Progenitor cell of endocrine pancreas (in vitro differentiated cells): ENCODE data around the gene APOA5. TPM values are rescaled to one million over a fixed set of nuclear protein-coding genes. Genes with fewer than 3 reads are reported as not detected.

Source experiments
- DNase-seq: peaks from one replicate; pipeline ENCODE4 v3.0.0; 2021; ENCODE audit warnings: low spot score; ENCODE audit not compliant: unreplicated experiment
- H3K27ac Mint-ChIP-seq: 2 replicates; pipeline ENCODE4 v1.8.0; 2021; ENCODE audit warnings: mild to moderate bottlenecking, moderate library complexity, mixed read lengths
- H3K27me3 Mint-ChIP-seq: 2 replicates; pipeline ENCODE4 v1.8.0; 2021; ENCODE audit warnings: mixed read lengths
- H3K36me3 Mint-ChIP-seq: 2 replicates; pipeline ENCODE4 v1.8.0; 2022; ENCODE audit warnings: mixed read lengths; ENCODE audit not compliant: insufficient read depth
- H3K4me1 Mint-ChIP-seq: 2 replicates; pipeline ENCODE4 v1.8.0; 2021; ENCODE audit warnings: low read depth, mixed read lengths
- H3K4me3 Mint-ChIP-seq: 2 replicates; pipeline ENCODE4 v1.8.0; 2021; ENCODE audit warnings: low read depth, mild to moderate bottlenecking, moderate library complexity, mixed read lengths
- H3K9me3 Mint-ChIP-seq: 2 replicates; pipeline ENCODE4 v1.8.0; 2021; ENCODE audit warnings: low read depth, mixed read lengths
- total RNA-seq: library from RNA; stranded (reverse); gene quantifications from 2 replicates; pipeline ENCODE4 v1.2.1, GENCODE V29; 2021
- TF ChIP-seq, protein P1 (sequence below): fragments of 200-600 bp; sonication (generic); IDR thresholded peaks from one replicate; pipeline ENCODE4 v1.5.0; 2021; ENCODE audit warnings: antibody characterized with exemption, mild to moderate bottlenecking; ENCODE audit not compliant: unreplicated experiment

Gene APOA5
- total RNA-seq, 1 donor from 2014 or later = not detected

DNA sequence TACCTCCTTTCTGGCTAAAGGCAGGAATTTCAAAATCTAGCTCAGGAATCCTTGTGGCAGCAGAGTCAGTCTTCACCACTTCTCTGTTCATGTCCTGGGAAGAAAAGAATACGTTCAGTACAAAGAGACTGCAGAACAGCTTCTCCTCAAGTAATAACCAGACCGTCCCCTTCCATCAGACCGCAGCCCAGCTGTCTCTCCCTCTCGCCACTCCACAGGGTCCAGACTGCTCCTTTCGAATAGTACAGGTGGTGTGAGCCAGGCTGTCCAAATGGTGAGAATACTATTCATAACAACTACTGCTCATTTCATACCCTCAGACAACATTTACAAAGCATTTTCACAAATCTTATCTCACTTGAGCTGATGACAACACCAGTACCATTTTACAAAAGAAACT is 4.7 kb downstream of the APOA5 start:
- TF ChIP-seq, protein P1, sequence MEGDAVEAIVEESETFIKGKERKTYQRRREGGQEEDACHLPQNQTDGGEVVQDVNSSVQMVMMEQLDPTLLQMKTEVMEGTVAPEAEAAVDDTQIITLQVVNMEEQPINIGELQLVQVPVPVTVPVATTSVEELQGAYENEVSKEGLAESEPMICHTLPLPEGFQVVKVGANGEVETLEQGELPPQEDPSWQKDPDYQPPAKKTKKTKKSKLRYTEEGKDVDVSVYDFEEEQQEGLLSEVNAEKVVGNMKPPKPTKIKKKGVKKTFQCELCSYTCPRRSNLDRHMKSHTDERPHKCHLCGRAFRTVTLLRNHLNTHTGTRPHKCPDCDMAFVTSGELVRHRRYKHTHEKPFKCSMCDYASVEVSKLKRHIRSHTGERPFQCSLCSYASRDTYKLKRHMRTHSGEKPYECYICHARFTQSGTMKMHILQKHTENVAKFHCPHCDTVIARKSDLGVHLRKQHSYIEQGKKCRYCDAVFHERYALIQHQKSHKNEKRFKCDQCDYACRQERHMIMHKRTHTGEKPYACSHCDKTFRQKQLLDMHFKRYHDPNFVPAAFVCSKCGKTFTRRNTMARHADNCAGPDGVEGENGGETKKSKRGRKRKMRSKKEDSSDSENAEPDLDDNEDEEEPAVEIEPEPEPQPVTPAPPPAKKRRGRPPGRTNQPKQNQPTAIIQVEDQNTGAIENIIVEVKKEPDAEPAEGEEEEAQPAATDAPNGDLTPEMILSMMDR = no peak
- no peak for DNase-seq
- Mint-ChIP-seq H3K4me3 (peak overlapping the region; percentile 98), H3K36me3 (peaks cover 24% of the 10 kb centered on the region), H3K27me3 (peaks cover 9% of the 10 kb centered on the region), H3K27ac (peak overlapping the region; percentile 79), H3K9me3 (no peaks in the 10 kb centered on the region), H3K4me1 (peaks cover 14% of the 10 kb centered on the region)

DNA sequence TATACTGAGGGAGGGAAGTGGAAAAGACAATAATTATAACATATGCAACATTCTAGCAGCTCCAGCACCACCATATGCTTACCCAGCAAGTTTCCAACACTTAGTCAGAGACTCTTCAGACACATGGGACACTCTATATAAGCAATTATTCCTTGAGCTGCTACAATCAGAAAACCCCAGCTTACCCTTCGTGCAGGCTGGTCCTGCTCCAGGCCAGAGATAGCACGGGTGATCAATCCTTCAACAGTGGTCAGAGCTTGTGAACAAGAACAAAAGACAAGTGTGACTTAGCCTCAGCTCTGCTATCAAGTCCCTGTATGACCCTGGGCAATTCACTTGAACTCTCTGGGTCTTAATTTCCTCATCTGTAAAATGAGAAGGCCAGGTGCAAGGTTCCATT is 5.4 kb downstream of the APOA5 start:
- peaks cover 14% of the 10 kb centered on the region for H3K4me1 Mint-ChIP-seq
- H3K27ac Mint-ChIP-seq = no peak overlapping the region

DNA sequence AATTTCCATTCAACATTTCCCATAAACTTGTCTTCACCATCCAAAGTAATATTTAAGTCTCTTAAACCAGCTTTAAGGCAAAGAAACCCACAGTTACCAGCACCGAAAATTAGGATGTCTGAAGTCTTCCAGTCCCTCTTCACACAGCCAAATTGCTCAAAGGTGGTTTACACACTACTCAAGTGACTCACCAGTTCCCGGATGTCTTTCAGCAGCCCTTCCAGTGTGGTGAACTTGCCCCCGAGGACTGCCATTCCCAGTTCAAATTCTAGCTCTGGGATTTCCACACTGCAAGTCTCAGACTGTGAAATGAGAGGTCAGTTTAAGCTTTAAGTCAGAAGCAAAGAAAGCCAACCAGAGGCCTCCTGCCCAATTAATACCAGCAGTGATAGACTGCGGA is 9.0 kb downstream of the APOA5 start:
- Mint-ChIP-seq H3K27ac (no peak overlapping the region), H3K9me3 (no peaks in the 10 kb centered on the region), H3K4me3 (no peak overlapping the region), H3K36me3 (peaks cover 47% of the 10 kb centered on the region), H3K27me3 (no peaks in the 10 kb centered on the region), H3K4me1 (peaks cover 12% of the 10 kb centered on the region)
- TF ChIP-seq, protein P1 = no peak
- no peak for DNase-seq

More for the DNA sequence above, 5.4 kb downstream of the APOA5 start:
- TF ChIP-seq, protein P1 = no peak
- DNase-seq = no peak
- peaks cover 9% of the 10 kb centered on the region for H3K27me3 Mint-ChIP-seq
- H3K4me3 Mint-ChIP-seq = peak overlapping the region; percentile 98
- H3K36me3 Mint-ChIP-seq = peaks cover 26% of the 10 kb centered on the region
- H3K9me3 Mint-ChIP-seq = no peaks in the 10 kb centered on the region

DNA sequence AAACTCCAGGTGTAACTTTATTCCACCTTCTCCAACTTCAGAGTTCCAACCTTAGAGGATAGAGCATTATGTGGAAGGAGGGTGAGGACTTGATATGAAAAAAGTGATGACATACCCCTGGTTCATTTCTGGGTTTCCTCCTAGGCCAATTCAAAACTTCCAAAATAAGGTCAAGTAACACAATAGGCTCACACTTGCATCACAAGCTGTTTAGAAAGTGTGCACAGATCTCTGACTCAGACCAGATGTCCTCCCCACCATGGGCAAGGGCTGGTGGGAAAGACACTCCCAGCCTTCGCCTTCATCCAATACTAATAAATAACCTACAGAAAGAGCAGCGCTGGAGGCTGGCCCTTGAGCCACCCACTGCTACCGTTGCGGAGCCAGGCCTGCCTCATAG is 13.1 kb downstream of the APOA5 start:
- Mint-ChIP-seq H3K4me1 (peaks cover 8% of the 10 kb centered on the region), H3K36me3 (peaks cover 40% of the 10 kb centered on the region), H3K9me3 (no peaks in the 10 kb centered on the region), H3K4me3 (no peak overlapping the region), H3K27ac (peak overlapping the region; percentile 16), H3K27me3 (no peaks in the 10 kb centered on the region)
- DNase-seq = no peak
- TF ChIP-seq, protein P1 = no peak

DNA sequence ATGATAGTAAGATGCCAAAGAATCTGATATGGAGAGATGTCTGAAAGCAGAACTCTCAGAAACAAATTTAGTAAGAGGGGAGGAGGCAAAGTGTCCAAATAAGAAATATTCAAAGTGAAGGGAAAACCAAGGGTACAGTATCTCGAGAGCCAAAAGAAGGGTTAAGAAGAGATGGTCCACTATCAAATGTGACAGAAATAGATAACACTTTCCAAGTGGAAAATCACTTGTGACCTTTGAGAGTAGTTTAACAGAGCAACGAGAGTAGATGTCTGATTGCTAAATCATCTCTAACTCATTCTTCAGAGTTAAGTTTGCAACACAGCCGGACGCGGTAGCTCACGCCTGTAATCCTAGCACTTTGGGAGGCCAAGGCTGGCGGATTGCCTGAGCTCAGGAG is 14.6 kb downstream of the APOA5 start:
- Mint-ChIP-seq H3K9me3 (no peaks in the 10 kb centered on the region), H3K27ac (peak overlapping the region; percentile 1), H3K4me3 (no peak overlapping the region), H3K4me1 (peaks cover 14% of the 10 kb centered on the region), H3K36me3 (peaks cover 31% of the 10 kb centered on the region), H3K27me3 (no peaks in the 10 kb centered on the region)
- no peak for DNase-seq
- TF ChIP-seq, protein P1 = no peak
